WTC11 (cell line): Measurements from ENCODE around the gene BRIX1. TPM values are rescaled to one million over a fixed set of nuclear protein-coding genes. Genes with fewer than 3 reads are reported as not detected.
A peak's percentile ranks its signal among the peaks of the same experiment; 100 is the strongest.

ENCODE experiments used
- ATAC-seq: fragments of 200-7000 bp; cut with Tn5 transposase; 2 replicates; pipeline ENCODE4 v1.10.0; 2021; ENCODE audit warnings: mild to moderate bottlenecking, moderate library complexity
- CTCF ChIA-PET: fragments of 300-600 bp; sonication (Branson Sonifier 250); formaldehyde crosslinking; loops from one replicate; lab custom pipeline; 2021; ENCODE audit warnings: antibody characterized with exemption; lab: Charles Lee
- POLR2A ChIA-PET: fragments of 350-600 bp; sonication (Branson Sonifier 250); formaldehyde crosslinking; loops from one replicate; lab custom pipeline; 2021; ENCODE audit warnings: antibody characterized with exemption; lab: Charles Lee
- DNase-seq: peaks from one replicate; pipeline ENCODE4 v3.0.0; 2021; ENCODE audit warnings: low spot score
- H3K27ac Mint-ChIP-seq: 2 replicates; pipeline ENCODE4 v1.8.0; 2021; ENCODE audit warnings: mixed read lengths
- H3K27me3 Mint-ChIP-seq: 2 replicates; pipeline ENCODE4 v1.8.0; 2021; ENCODE audit warnings: low read depth, mild to moderate bottlenecking, moderate library complexity, mixed read lengths
- H3K36me3 Mint-ChIP-seq: 2 replicates; pipeline ENCODE4 v1.8.0; 2021; ENCODE audit warnings: mixed read lengths
- H3K4me1 Mint-ChIP-seq: 2 replicates; pipeline ENCODE4 v1.8.0; 2022; ENCODE audit warnings: mixed read lengths
- H3K4me3 Mint-ChIP-seq: 2 replicates; pipeline ENCODE4 v1.8.0; 2021; ENCODE audit warnings: mild to moderate bottlenecking, moderate library complexity, mixed read lengths
- H3K9me3 Mint-ChIP-seq: 2 replicates; pipeline ENCODE4 v1.8.0; 2021; ENCODE audit warnings: mixed read lengths
- AFF4 ChIP-seq: sonication (generic); formaldehyde crosslinking; IDR thresholded peaks from 2 replicates; pipeline ENCODE4 v1.8.1; 2023; ENCODE audit warnings: mild to moderate bottlenecking, missing genetic modification reagents, borderline replicate concordance
- ATF6 ChIP-seq: sonication (generic); formaldehyde crosslinking; IDR thresholded peaks from 2 replicates; pipeline ENCODE4 v1.8.1; 2023; ENCODE audit warnings: mild to moderate bottlenecking, missing genetic modification reagents
- CTCF ChIP-seq: fragments of 200-600 bp; IDR thresholded peaks from 2 replicates; pipeline ENCODE4 v1.8.0; 2022; ENCODE audit warnings: antibody characterized with exemption
- ELF4 ChIP-seq: sonication (generic); formaldehyde crosslinking; IDR thresholded peaks from 2 replicates; pipeline ENCODE4 v1.8.1; 2022; ENCODE audit warnings: low read depth, mild to moderate bottlenecking, moderate library complexity, missing genetic modification reagents
- GTF2I ChIP-seq: fragments of 250-450 bp; sonication (Bioruptor Pico); conservative IDR thresholded peaks from 2 replicates; pipeline ENCODE4 v1.4.0; 2021; ENCODE audit warnings: mild to moderate bottlenecking
- KAT7 ChIP-seq: sonication (generic); formaldehyde crosslinking; IDR thresholded peaks from 2 replicates; pipeline ENCODE4 v1.8.1; 2023; ENCODE audit warnings: missing genetic modification reagents, mild to moderate bottlenecking, borderline replicate concordance
- NFATC4 ChIP-seq: fragments of 250-450 bp; sonication (Bioruptor Pico); IDR thresholded peaks from 2 replicates; pipeline ENCODE4 v1.9.0; 2021; ENCODE audit warnings: mild to moderate bottlenecking
- NFE2L1 ChIP-seq: sonication (generic); formaldehyde crosslinking; IDR thresholded peaks from 2 replicates; pipeline ENCODE4 v1.8.1; 2023; ENCODE audit warnings: missing genetic modification reagents
- PRRX2 ChIP-seq: fragments of 250-450 bp; sonication (Bioruptor Pico); IDR thresholded peaks from 2 replicates; pipeline ENCODE4 v1.8.0; 2021; ENCODE audit warnings: mild to moderate bottlenecking
- SMAD4 ChIP-seq: sonication (generic); formaldehyde crosslinking; IDR thresholded peaks from 2 replicates; pipeline ENCODE4 v1.8.0; 2022; ENCODE audit warnings: mild to moderate bottlenecking, missing genetic modification reagents
- USF2 ChIP-seq: sonication (generic); formaldehyde crosslinking; IDR thresholded peaks from 2 replicates; pipeline ENCODE4 v1.8.1; 2023; ENCODE audit warnings: mild to moderate bottlenecking, missing genetic modification reagents, moderate library complexity
- ZNF219 ChIP-seq: sonication (generic); formaldehyde crosslinking; IDR thresholded peaks from 2 replicates; pipeline ENCODE4 v1.8.0; 2023; ENCODE audit warnings: missing genetic modification reagents, mild to moderate bottlenecking, borderline replicate concordance
- ZNF396 ChIP-seq: fragments of 250-450 bp; sonication (Bioruptor Pico); IDR thresholded peaks from 2 replicates; pipeline ENCODE4 v1.8.0; 2021; ENCODE audit warnings: mild to moderate bottlenecking, moderate library complexity, borderline replicate concordance
- total RNA-seq: library from RNA; stranded (reverse); gene quantifications from 3 replicates; pipeline ENCODE4 v1.2.3, GENCODE V29; 2021
- TF ChIP-seq, protein P1 (sequence below): sonication (generic); formaldehyde crosslinking; conservative IDR thresholded peaks from 2 replicates; pipeline ENCODE4 v1.8.1; 2022; ENCODE audit warnings: mild to moderate bottlenecking, missing genetic modification reagents
- TF ChIP-seq, protein P2 (sequence below): fragments of 250-450 bp; sonication (Bioruptor Pico); IDR thresholded peaks from 2 replicates; pipeline ENCODE4 v1.9.0; 2021; ENCODE audit warnings: mild to moderate bottlenecking

Gene BRIX1
- total RNA-seq, 1 experiment from 2014 or later, result 57.3 TPM

- CTCF ChIA-PET, result interaction anchor here (0.7 to 4.4 kb wide), 13 partner anchors 12 to 424 kb away, joined by 3 to 30 read pairs (median 5); partner anchors contain the start of genes BRIX1, RAD1 and TTC23L
- POLR2A ChIA-PET, result interaction anchor here (1.0 kb wide), 1 partner anchor 29 kb away, joined by 4 read pairs; no protein-coding TSS in a partner anchor
- peak; percentile 67 for DNase-seq
- TF ChIP-seq, protein P1, sequence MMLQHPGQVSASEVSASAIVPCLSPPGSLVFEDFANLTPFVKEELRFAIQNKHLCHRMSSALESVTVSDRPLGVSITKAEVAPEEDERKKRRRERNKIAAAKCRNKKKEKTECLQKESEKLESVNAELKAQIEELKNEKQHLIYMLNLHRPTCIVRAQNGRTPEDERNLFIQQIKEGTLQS (CRISPR knock-in tag), result no peak
- TF ChIP-seq CTCF, result peak; percentile 66
- peak; percentile 91 for ATAC-seq
- Mint-ChIP-seq H3K4me3 (no peak overlapping the region), H3K27me3 (no peaks in the 10 kb centered on the region), H3K27ac (no peak overlapping the region; the same call in 1 of the 2 replicates), H3K4me1 (peaks cover 24% of the 10 kb centered on the region), H3K9me3 (no peaks in the 10 kb centered on the region), H3K36me3 (0 out of 2 replicates have a peak, but pooled peaks cover 5% of the 10 kb centered on the region)
Measured at GRCh38 chr5:34898258-34898895, 17.1 kb upstream of the BRIX1 start.

DNA sequence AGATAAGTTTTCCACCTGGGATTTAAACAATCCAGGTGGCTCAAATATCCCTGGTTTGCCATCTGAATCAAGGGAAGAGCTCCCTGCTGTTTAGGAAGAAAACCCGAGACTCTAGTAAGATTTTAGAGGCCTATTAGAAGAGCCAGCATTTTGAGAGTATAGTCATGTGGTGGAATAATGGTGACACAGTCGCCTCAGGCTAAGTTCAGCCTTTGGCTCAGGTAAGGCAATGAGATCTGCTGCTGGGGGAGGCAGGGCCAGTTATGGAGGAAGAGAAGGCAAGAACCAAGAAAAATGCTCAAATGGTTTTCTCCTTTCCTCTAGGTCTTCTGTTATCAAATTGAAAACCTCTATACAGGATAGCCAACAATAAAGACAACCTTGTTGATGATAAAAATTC, 16.4 kb upstream of the BRIX1 start:
- Mint-ChIP-seq H3K36me3 (0 out of 2 replicates have a peak, but pooled peaks cover 8% of the 10 kb centered on the region), H3K4me3 (no peak overlapping the region), H3K27ac (peak overlapping the region; percentile 38), H3K4me1 (peaks cover 24% of the 10 kb centered on the region), H3K27me3 (no peaks in the 10 kb centered on the region), H3K9me3 (no peaks in the 10 kb centered on the region)
- ChIA-PET CTCF (interaction anchor here (0.7 to 4.4 kb wide), 7 partner anchors 16 to 424 kb away, joined by 3 to 30 read pairs (median 9); partner anchors contain the start of genes BRIX1, RAD1 and TTC23L), POLR2A (interaction anchor here (1.0 kb wide), 1 partner anchor 30 kb away, joined by 4 read pairs; no protein-coding TSS in a partner anchor)
- DNase-seq (no peak), ATAC-seq (no peak; the same call in 1 of the 2 replicates)
- TF ChIP-seq, protein P1 (CRISPR knock-in tag), result no peak
- no peak for TF ChIP-seq PRRX2
- TF ChIP-seq KAT7, result no peak
- TF ChIP-seq USF2 (CRISPR knock-in tag), result no peak
- TF ChIP-seq GTF2I, result no peak
- no peak for TF ChIP-seq ELF4 (CRISPR knock-in tag)
- no peak for TF ChIP-seq NFE2L1 (CRISPR knock-in tag)
- TF ChIP-seq AFF4 (CRISPR knock-in tag), result no peak
- no peak for TF ChIP-seq NFATC4 (CRISPR knock-in tag)
- no peak for TF ChIP-seq SMAD4 (CRISPR knock-in tag)
- no peak for TF ChIP-seq ZNF219 (CRISPR knock-in tag)
- no peak for TF ChIP-seq ATF6 (CRISPR knock-in tag)
- no peak for TF ChIP-seq ZNF396
- TF ChIP-seq, protein P2, sequence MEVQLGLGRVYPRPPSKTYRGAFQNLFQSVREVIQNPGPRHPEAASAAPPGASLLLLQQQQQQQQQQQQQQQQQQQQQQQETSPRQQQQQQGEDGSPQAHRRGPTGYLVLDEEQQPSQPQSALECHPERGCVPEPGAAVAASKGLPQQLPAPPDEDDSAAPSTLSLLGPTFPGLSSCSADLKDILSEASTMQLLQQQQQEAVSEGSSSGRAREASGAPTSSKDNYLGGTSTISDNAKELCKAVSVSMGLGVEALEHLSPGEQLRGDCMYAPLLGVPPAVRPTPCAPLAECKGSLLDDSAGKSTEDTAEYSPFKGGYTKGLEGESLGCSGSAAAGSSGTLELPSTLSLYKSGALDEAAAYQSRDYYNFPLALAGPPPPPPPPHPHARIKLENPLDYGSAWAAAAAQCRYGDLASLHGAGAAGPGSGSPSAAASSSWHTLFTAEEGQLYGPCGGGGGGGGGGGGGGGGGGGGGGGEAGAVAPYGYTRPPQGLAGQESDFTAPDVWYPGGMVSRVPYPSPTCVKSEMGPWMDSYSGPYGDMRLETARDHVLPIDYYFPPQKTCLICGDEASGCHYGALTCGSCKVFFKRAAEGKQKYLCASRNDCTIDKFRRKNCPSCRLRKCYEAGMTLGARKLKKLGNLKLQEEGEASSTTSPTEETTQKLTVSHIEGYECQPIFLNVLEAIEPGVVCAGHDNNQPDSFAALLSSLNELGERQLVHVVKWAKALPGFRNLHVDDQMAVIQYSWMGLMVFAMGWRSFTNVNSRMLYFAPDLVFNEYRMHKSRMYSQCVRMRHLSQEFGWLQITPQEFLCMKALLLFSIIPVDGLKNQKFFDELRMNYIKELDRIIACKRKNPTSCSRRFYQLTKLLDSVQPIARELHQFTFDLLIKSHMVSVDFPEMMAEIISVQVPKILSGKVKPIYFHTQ (CRISPR knock-in tag), result no peak
